GM10266 (cell line): ENCODE results near the gene PLEKHF1.
"Not testable (repeated sequence)": the region's sequence is repeated elsewhere in the genome, so short reads cannot be mapped to it uniquely, and the experiment has no call there.

Experiments used
- DNase-seq: peaks from one replicate; pipeline ENCODE4 v3.0.0; 2012; ENCODE audit errors: extremely low spot score
- CTCF ChIP-seq: IDR thresholded peaks from 2 replicates; pipeline ENCODE4 v1.5.1; 2012; ENCODE audit warnings: mild to moderate bottlenecking, low read depth; ENCODE audit not compliant: control insufficient read depth, insufficient read depth; ENCODE audit errors: missing control alignments

The PLEKHF1 gene

GRCh38 chr19:29620931-29621351 is 44.3 kb upstream of the PLEKHF1 start:
- TF ChIP-seq CTCF, result no peak

DNA sequence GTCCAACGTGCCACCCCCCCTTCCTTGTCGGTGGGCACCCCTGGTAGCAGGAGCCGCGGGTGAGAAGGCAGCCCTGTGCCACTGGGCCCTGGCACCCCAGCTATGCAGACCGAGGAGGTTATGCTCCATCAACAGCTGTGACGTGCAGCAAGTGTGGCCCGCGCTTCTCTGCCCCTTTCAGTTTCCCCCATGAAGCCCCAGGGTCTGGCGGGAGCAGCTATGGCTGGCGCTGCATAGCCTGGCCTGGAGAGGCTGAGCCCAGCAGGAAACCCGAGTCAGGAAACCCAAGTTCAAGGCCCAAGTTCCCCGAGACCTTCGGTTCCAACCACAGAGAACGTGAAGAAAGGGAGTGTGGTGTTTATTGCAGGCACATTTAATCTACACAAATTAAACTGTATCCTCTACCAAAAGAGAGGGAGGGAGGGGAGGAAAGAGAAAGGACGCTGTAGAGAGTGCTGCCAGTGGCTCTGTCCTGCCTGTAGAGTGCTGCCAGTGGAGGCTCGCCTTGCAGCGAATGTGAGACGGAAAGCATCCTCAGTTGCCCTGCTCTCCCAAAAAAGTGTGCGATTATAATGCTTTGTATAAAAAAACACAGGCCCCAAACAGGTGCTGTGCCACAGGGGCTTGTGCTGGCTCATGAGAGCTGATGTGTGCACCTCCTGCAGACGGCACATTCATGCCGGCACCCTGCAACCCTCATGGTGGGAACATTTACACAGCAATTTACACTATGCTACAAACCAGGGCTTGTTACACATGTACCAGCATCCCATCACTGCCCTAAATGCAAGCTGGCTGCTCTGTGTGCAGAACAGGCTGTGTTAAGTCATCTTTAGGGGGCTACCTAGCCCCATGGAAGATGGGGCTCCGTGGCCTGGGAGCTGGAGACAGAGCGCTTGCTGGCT is 42.8 kb upstream of the PLEKHF1 start:
- no peak for DNase-seq
- TF ChIP-seq CTCF, result no peak

More at GRCh38 chr19:29620931-29621351, 44.3 kb upstream of the PLEKHF1 start:
- no peak for DNase-seq

DNA sequence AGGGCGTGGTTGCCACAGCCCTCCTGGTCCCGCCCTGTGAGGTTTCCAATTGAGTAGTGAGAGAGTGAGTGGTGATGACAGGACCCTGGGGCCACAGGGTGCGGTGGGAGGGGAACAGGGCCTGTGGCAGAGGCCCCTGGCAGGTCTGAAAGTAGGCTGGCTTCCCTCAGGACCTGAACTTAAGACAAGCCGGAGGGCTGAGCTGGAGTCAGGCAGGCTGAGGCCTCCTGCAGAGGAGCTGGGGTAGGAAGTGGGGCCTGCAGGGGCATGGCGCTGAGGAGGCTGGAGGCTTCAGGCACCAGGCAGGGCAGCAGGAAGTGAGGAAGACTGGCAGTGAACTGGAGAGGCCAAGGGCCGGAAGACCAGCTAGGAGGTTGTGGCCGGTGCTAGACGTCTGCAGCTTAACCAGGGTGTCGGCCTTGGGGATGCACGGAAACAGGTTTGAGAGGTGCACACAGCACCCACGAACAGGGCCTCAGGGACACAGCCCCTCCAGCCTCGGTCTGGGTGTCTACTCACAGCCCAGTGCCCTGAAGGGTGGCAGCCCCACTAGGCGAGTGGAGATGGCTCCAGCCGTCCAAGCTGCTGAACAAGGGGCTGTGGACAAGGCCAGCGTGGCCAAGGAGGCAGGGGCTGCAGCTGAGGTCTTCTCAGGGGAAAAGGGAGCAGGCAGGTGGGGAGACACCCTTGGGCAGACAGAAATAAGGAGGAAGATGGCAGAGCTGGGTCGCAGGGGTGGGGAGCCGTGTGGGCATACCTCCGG is 41.4 kb upstream of the PLEKHF1 start:
- no peak for TF ChIP-seq CTCF
- no peak for DNase-seq

GRCh38 chr19:29624489-29625185 is 40.6 kb upstream of the PLEKHF1 start:
- TF ChIP-seq CTCF, result no peak
- DNase-seq, result no peak

- no peak for DNase-seq
These were observed 40.0 kb upstream of the PLEKHF1 start for GRCh38 chr19:29625186-29625651.

GRCh38 chr19:29626386-29626785 is 38.9 kb upstream of the PLEKHF1 start:
- no peak for DNase-seq
- no peak for TF ChIP-seq CTCF

More at GRCh38 chr19:29625186-29625651, 40.0 kb upstream of the PLEKHF1 start:
- no peak for TF ChIP-seq CTCF

GRCh38 chr19:29626832-29627231 is 38.4 kb upstream of the PLEKHF1 start:
- DNase-seq, result not testable (repeated sequence)
